IMR-90 (cell line): Measurements from ENCODE around the gene ATXN1. TPM values are rescaled to one million over a fixed set of nuclear protein-coding genes. Genes with fewer than 3 reads are reported as not detected.

Source experiments
- ATAC-seq: fragments of 200-7000 bp; cut with Tn5 transposase; 2 replicates; pipeline ENCODE4 v1.9.1; 2020; ENCODE audit warnings: low read depth, mild to moderate bottlenecking, moderate library complexity
- BruUV-seq: library from RNA; stranded (reverse); fragments of 400-500 nt; replicated peaks from 2 replicates; lab custom pipeline; 2021; lab: Mats Ljungman, UMichigan
- CTCF ChIA-PET: fragments of 300-600 bp; formaldehyde crosslinking; extraction: SDS; loops from one replicate; lab custom pipeline; 2021; ENCODE audit warnings: antibody characterized with exemption; lab: Yijun Ruan, JAX
- POLR2A ChIA-PET: fragments of 300-600 bp; sonication (Branson Sonifier 250); formaldehyde crosslinking; loops from one replicate; lab custom pipeline; 2022; ENCODE audit warnings: antibody characterized with exemption; ENCODE audit not compliant: unreplicated experiment; lab: Charles Lee
- DNase-seq: peaks from one replicate; pipeline ENCODE4 v3.0.0; 2013
- H2AFZ ChIP-seq: replicated peaks from 2 replicates; pipeline ENCODE3; 2013; ENCODE audit warnings: low read length, mild to moderate bottlenecking; ENCODE audit not compliant: poor library complexity
- H2AK5ac ChIP-seq: 2 replicates; pipeline ENCODE4 v1.6.1; 2013; ENCODE audit warnings: low read depth, low read length, inconsistent platforms
- H2AK9ac ChIP-seq: replicated peaks from 2 replicates; pipeline ENCODE3; 2013; ENCODE audit warnings: mild to moderate bottlenecking, low read depth, low read length, moderate library complexity; ENCODE audit not compliant: poor library complexity
- H2BK120ac ChIP-seq: 2 replicates; pipeline ENCODE4 v1.6.1; 2013; ENCODE audit warnings: low read depth, low read length, inconsistent platforms
- H2BK15ac ChIP-seq: 3 replicates; pipeline ENCODE4 v1.6.1; 2013; ENCODE audit warnings: low read depth, low read length, inconsistent platforms
- H2BK20ac ChIP-seq: 2 replicates; pipeline ENCODE4 v1.6.1; 2013; ENCODE audit warnings: low read depth, mild to moderate bottlenecking, inconsistent platforms, low read length, moderate library complexity
- H2BK5ac ChIP-seq: 2 replicates; pipeline ENCODE4 v1.6.1; 2013; ENCODE audit warnings: mild to moderate bottlenecking, low read depth, low read length, inconsistent platforms; ENCODE audit not compliant: poor library complexity, severe bottlenecking
- H3K14ac ChIP-seq: replicated peaks from 2 replicates; pipeline ENCODE4 v1.6.1; 2013; ENCODE audit warnings: low read depth, low read length, inconsistent platforms
- H3K18ac ChIP-seq: 2 replicates; pipeline ENCODE4 v1.6.1; 2013; ENCODE audit warnings: low read depth, low read length, control low read depth
- H3K23ac ChIP-seq: 2 replicates; pipeline ENCODE4 v1.6.1; 2013; ENCODE audit warnings: low read depth, low read length, inconsistent platforms
- H3K27ac ChIP-seq: 2 replicates; pipeline ENCODE4 v1.5.1; 2013; ENCODE audit warnings: mild to moderate bottlenecking, control low read depth, low read length; ENCODE audit not compliant: insufficient read depth
- H3K27me3 ChIP-seq: 2 replicates; pipeline ENCODE4 v1.6.1; 2013; ENCODE audit warnings: low read length; ENCODE audit not compliant: control insufficient read depth, insufficient read depth
- H3K36me3 ChIP-seq: 2 replicates; pipeline ENCODE4 v1.6.1; 2013; ENCODE audit warnings: low read length, mixed read lengths; ENCODE audit not compliant: control insufficient read depth, insufficient read depth
- H3K4ac ChIP-seq: 2 replicates; pipeline ENCODE4 v1.6.1; 2013; ENCODE audit warnings: low read depth, low read length, inconsistent platforms
- H3K4me1 ChIP-seq: 2 replicates; pipeline ENCODE4 v1.6.1; 2013; ENCODE audit warnings: low read length, mixed read lengths; ENCODE audit not compliant: control insufficient read depth, insufficient read depth
- H3K4me2 ChIP-seq: 2 replicates; pipeline ENCODE4 v1.6.1; 2013; ENCODE audit warnings: low read depth, mild to moderate bottlenecking, control low read depth, low read length, moderate library complexity
- H3K4me3 ChIP-seq: 2 replicates; pipeline ENCODE4 v1.5.1; 2013; ENCODE audit warnings: low read depth, mild to moderate bottlenecking, control low read depth, low read length, moderate library complexity; ENCODE audit not compliant: insufficient read depth
- H3K56ac ChIP-seq: 2 replicates; pipeline ENCODE4 v1.6.1; 2013; ENCODE audit warnings: low read length, inconsistent platforms; ENCODE audit not compliant: insufficient read depth; ENCODE audit errors: extremely low read depth
- H3K79me1 ChIP-seq, 2 experiments: 2 replicates each; pipeline ENCODE4 v1.6.1; 2013; ENCODE audit warnings: low read length in 2 of 2, inconsistent platforms in 1 of 2, low read depth in 1 of 2
- H3K9ac ChIP-seq: 2 replicates; pipeline ENCODE4 v1.6.1; 2013; ENCODE audit warnings: low read depth, low read length, control low read depth
- H3K9me1 ChIP-seq: 2 replicates; pipeline ENCODE4 v1.6.1; 2013; ENCODE audit warnings: low read length, inconsistent platforms; ENCODE audit not compliant: insufficient read depth
- H3K9me3 ChIP-seq: 2 replicates; pipeline ENCODE4 v1.6.1; 2013; ENCODE audit warnings: low read length; ENCODE audit not compliant: control insufficient read depth, insufficient read depth
- H4K20me1 ChIP-seq: 2 replicates; pipeline ENCODE4 v1.6.1; 2013; ENCODE audit warnings: low read length, inconsistent platforms; ENCODE audit not compliant: insufficient read depth
- H4K5ac ChIP-seq: 2 replicates; pipeline ENCODE4 v1.6.1; 2013; ENCODE audit warnings: mild to moderate bottlenecking, low read depth, low read length, control low read depth
- H4K8ac ChIP-seq, 2 experiments: 2 replicates each; pipeline ENCODE4 v1.6.1; 2013; ENCODE audit warnings: low read depth in 2 of 2, low read length in 2 of 2, control low read depth in 1 of 2, inconsistent platforms in 1 of 2
- H4K91ac ChIP-seq: 2 replicates; pipeline ENCODE4 v1.6.1; 2013; ENCODE audit warnings: low read depth, low read length, inconsistent platforms; ENCODE audit not compliant: insufficient read depth
- BHLHE40 ChIP-seq: fragments of 150-350 bp; IDR thresholded peaks from 2 replicates; pipeline ENCODE4 v1.6.1; 2016; ENCODE audit warnings: mild to moderate bottlenecking, low read depth, low read length
- CEBPB ChIP-seq: IDR thresholded peaks from 2 replicates; pipeline ENCODE4 v1.6.1; 2012; ENCODE audit warnings: low read depth, low read length, improper control_type of control experiment
- CHD1 ChIP-seq: IDR thresholded peaks from 2 replicates; pipeline ENCODE4 v1.6.1; 2012; ENCODE audit warnings: low read depth, low read length, improper control_type of control experiment
- CTCF ChIP-seq: conservative IDR thresholded peaks from 2 replicates; pipeline ENCODE4 v1.5.1; 2012; ENCODE audit warnings: mild to moderate bottlenecking, low read depth, low read length, improper control_type of control experiment
- ELK1 ChIP-seq: fragments of 150-350 bp; IDR thresholded peaks from 2 replicates; pipeline ENCODE4 v1.6.1; 2016; ENCODE audit warnings: low read depth, mild to moderate bottlenecking, low read length, moderate library complexity, borderline replicate concordance
- FOS ChIP-seq: fragments of 150-350 bp; IDR thresholded peaks from 2 replicates; pipeline ENCODE4 v1.6.1; 2016; ENCODE audit warnings: low read depth, low read length
- MAFK ChIP-seq: IDR thresholded peaks from 2 replicates; pipeline ENCODE4 v1.6.1; 2012; ENCODE audit warnings: low read depth, low read length, improper control_type of control experiment
- MXI1 ChIP-seq: IDR thresholded peaks from 2 replicates; pipeline ENCODE4 v1.6.1; 2012; ENCODE audit warnings: low read depth, mild to moderate bottlenecking, low read length, moderate library complexity, borderline replicate concordance
- NFE2L2 ChIP-seq: fragments of 150-350 bp; IDR thresholded peaks from 2 replicates; pipeline ENCODE4 v1.6.1; 2016; ENCODE audit warnings: low read depth, mild to moderate bottlenecking, low read length
- POLR2A ChIP-seq: IDR thresholded peaks from 2 replicates; pipeline ENCODE4 v1.6.1; 2012; ENCODE audit warnings: mild to moderate bottlenecking, low read depth, low read length
- RAD21 ChIP-seq: IDR thresholded peaks from 2 replicates; pipeline ENCODE4 v1.6.1; 2012; ENCODE audit warnings: low read length, improper control_type of control experiment
- RFX5 ChIP-seq: IDR thresholded peaks from 2 replicates; pipeline ENCODE4 v1.8.0; 2012; ENCODE audit warnings: low read depth, mild to moderate bottlenecking, low read length, moderate library complexity
- SMC3 ChIP-seq: fragments of 150-350 bp; IDR thresholded peaks from 2 replicates; pipeline ENCODE4 v1.6.1; 2016; ENCODE audit warnings: low read depth, mild to moderate bottlenecking, antibody characterized with exemption, low read length, moderate library complexity
- USF2 ChIP-seq: fragments of 150-350 bp; IDR thresholded peaks from 2 replicates; pipeline ENCODE4 v1.6.1; 2017; ENCODE audit warnings: mild to moderate bottlenecking, antibody characterized with exemption, low read length, low read depth
- WGBS, 2 experiments: methylation state at CpG; one replicate each; pipeline versions ENCODE4 v1.1.5 to v1.1.7; 2013; ENCODE audit warnings: missing lambda C conversion rate in 2 of 2; ENCODE audit not compliant: insufficient read length in 1 of 2; ENCODE audit errors: extremely low coverage in 2 of 2; 5-methylcytosine and 5-hydroxymethylcytosine counted together
- dilution Hi-C: fragments of 300-500 bp; cut with HindIII; formaldehyde crosslinking; loops from one replicate; pipeline ENCODE4 v1.14.3; 2018; ENCODE audit warnings: low sequenced_read_pairs; ENCODE audit not compliant: unreplicated experiment
- in situ Hi-C: fragments of 300-500 bp; cut with MboI; formaldehyde crosslinking; loops from 3 replicates; pipeline ENCODE4 v1.14.3; 2019; ENCODE audit warnings: low sequenced_read_pairs, inconsistent platforms, mixed read lengths
- intact Hi-C: fragments of 100-400 bp; cut with micrococcal nuclease; formaldehyde crosslinking; loops from 2 replicates; pipeline ENCODE4 v1.10.0; 2022
- polyA plus RNA-seq, 3 experiments: library from polyadenylated mRNA; depleted of rRNA; stranded (reverse); fragments of >200 nt; gene quantifications; 2 replicates each; pipeline ENCODE4 v1.2.3, GENCODE V29; 2012; ENCODE audit warnings: low replicate concordance in 1 of 3
- total RNA-seq: library from RNA; depleted of rRNA; stranded (reverse); fragments of >200 nt; gene quantifications from 2 replicates; pipeline ENCODE4 v1.2.3, GENCODE V29; 2012

ATXN1 gene
- total and polyA plus RNA-seq, 2 of the 4 experiments (the other 2 are of a cell fraction), result 7.3 to 11.1 TPM

GRCh38 chr6:16802071-16802470 is 40.8 kb upstream of the ATXN1 start:
- Histone ChIP-seq H3K56ac (no peak overlapping the region), H4K5ac (no peak overlapping the region), H3K4ac (no peak overlapping the region), H3K9me3 (no peaks in the 10 kb centered on the region), H3K4me2 (no peak overlapping the region), H3K36me3 (no peaks in the 10 kb centered on the region), H3K79me1 (no peaks in the 10 kb centered on the region), H4K91ac (peak overlapping the region; percentile 9; the same call in 1 of the 2 replicates), H2BK5ac (no peak overlapping the region), H2BK120ac (no peak overlapping the region), H3K9ac (no peak overlapping the region), H2AFZ (no peak overlapping the region), H2AK5ac (no peak overlapping the region), H4K8ac (no peak overlapping the region), H3K9me1 (no peaks in the 10 kb centered on the region; the same call in 1 of the 2 replicates), H3K4me1 (peaks cover 9% of the 10 kb centered on the region), H3K4me3 (no peak overlapping the region), H2BK20ac (0 out of 2 replicates have a peak overlapping the region, but pooled peaks have one; percentile 5), H4K20me1 (no peaks in the 10 kb centered on the region), H2AK9ac (no peak overlapping the region), H3K18ac (no peak overlapping the region), H3K27ac (no peak overlapping the region), H3K14ac (no peak overlapping the region), H3K27me3 (no peaks in the 10 kb centered on the region), H2BK15ac (no peak overlapping the region), H3K23ac (no peak overlapping the region)
- BruUV-seq, result no TSS peak
- CTCF ChIA-PET, result interaction anchor here (0.7 to 1.2 kb wide), 2 partner anchors 10 to 58 kb away, joined by 3 to 6 read pairs; no protein-coding TSS in a partner anchor
- in situ Hi-C loops, result no loop called here
- TF ChIP-seq ELK1, result no peak
- TF ChIP-seq BHLHE40, result no peak
- TF ChIP-seq RFX5, result no peak
- no peak for TF ChIP-seq RAD21
- TF ChIP-seq SMC3, result no peak
- no peak for TF ChIP-seq CTCF
- TF ChIP-seq USF2, result no peak
- TF ChIP-seq MAFK, result no peak
- no peak for TF ChIP-seq NFE2L2
- TF ChIP-seq POLR2A, result no peak
- no peak for TF ChIP-seq CHD1
- no peak for TF ChIP-seq FOS
- TF ChIP-seq MXI1, result no peak
- TF ChIP-seq CEBPB, result no peak
- POLR2A ChIA-PET, result no interaction called here
- DNase-seq (peak; percentile 48), ATAC-seq (no peak)
- 100% methylated on average over 1 of the region's 2 CpGs; no CpG with 5 or more reads in 1 of the 2 experiments for WGBS, 2 experiments
- intact Hi-C loops, result no loop called here
- dilution Hi-C loops, result no loop called here
